A673 (cell line): Measurements from ENCODE around the gene OR4K17. TPM values are rescaled to one million over a fixed set of nuclear protein-coding genes. Genes with fewer than 3 reads are reported as not detected.
A peak's percentile ranks its signal among the peaks of the same experiment; 100 is the strongest.

Experiments used
- BruUV-seq: library from RNA; stranded (reverse); fragments of 400-500 nt; replicated peaks from 2 replicates; lab custom pipeline; 2021; lab: Mats Ljungman, UMichigan
- CTCF ChIA-PET: fragments of 300-600 bp; sonication (Branson Sonifier 250); formaldehyde crosslinking; loops from one replicate; lab custom pipeline; 2022; ENCODE audit warnings: antibody characterized with exemption; lab: Charles Lee
- POLR2A ChIA-PET: fragments of 300-600 bp; sonication (Branson Sonifier 250); formaldehyde crosslinking; loops from one replicate; lab custom pipeline; 2022; ENCODE audit warnings: antibody characterized with exemption; ENCODE audit not compliant: low non-redundant PET; lab: Charles Lee
- DNase-seq: peaks from one replicate; pipeline ENCODE4 v3.0.0-alpha.2; 2015; ENCODE audit warnings: low spot score
- H3K27ac ChIP-seq: fragments of 200-600 bp; sonication (generic); 2 replicates; pipeline ENCODE4 v1.5.1; 2016; ENCODE audit warnings: mixed run types, low read depth, mild to moderate bottlenecking, mixed read lengths, antibody characterized with exemption, low read length; ENCODE audit not compliant: poor library complexity, severe bottlenecking
- H3K27me3 ChIP-seq: fragments of 200-600 bp; sonication (generic); replicated peaks from 2 replicates; pipeline ENCODE4 v1.6.1; 2017; ENCODE audit warnings: mixed run types, low read depth, mild to moderate bottlenecking, mixed read lengths, antibody characterized with exemption, low read length; ENCODE audit not compliant: insufficient read depth, poor library complexity
- H3K36me3 ChIP-seq: fragments of 200-600 bp; sonication (generic); 2 replicates; pipeline ENCODE4 v1.6.1; 2016; ENCODE audit warnings: mixed run types, mild to moderate bottlenecking, mixed read lengths, antibody characterized with exemption, low read length; ENCODE audit not compliant: insufficient read depth, poor library complexity, severe bottlenecking
- H3K4me1 ChIP-seq: fragments of 200-600 bp; sonication (generic); 2 replicates; pipeline ENCODE4 v1.6.1; 2017; ENCODE audit warnings: mixed run types, mild to moderate bottlenecking, mixed read lengths, antibody characterized with exemption, low read length; ENCODE audit not compliant: insufficient read depth, poor library complexity, severe bottlenecking
- H3K4me3 ChIP-seq: fragments of 200-600 bp; sonication (generic); 2 replicates; pipeline ENCODE4 v1.5.1; 2016; ENCODE audit warnings: low read depth, mixed run types, mild to moderate bottlenecking, mixed read lengths, low read length; ENCODE audit not compliant: poor library complexity, severe bottlenecking
- H3K9me3 ChIP-seq: fragments of 200-600 bp; sonication (generic); 2 replicates; pipeline ENCODE4 v1.6.1; 2016; ENCODE audit warnings: mixed run types, low read depth, mild to moderate bottlenecking, mixed read lengths, antibody characterized with exemption, low read length; ENCODE audit not compliant: poor library complexity, severe bottlenecking
- CTCF ChIP-seq: fragments of 300-800, 200-600 bp; sonication (generic); conservative IDR thresholded peaks from 2 replicates; pipeline ENCODE4 v1.5.1; 2017; ENCODE audit warnings: low read depth, mild to moderate bottlenecking, antibody characterized with exemption, low read length, moderate library complexity, mixed read lengths
- EZH2 ChIP-seq: fragments of 200-600 bp; sonication (generic); IDR thresholded peaks from 2 replicates; pipeline ENCODE4 v1.6.1; 2017; ENCODE audit warnings: borderline replicate concordance, low read depth, mild to moderate bottlenecking, mixed read lengths, antibody characterized with exemption, low read length; ENCODE audit not compliant: poor library complexity, severe bottlenecking
- intact Hi-C: fragments of 100-400 bp; cut with micrococcal nuclease; formaldehyde crosslinking; loops from one replicate; pipeline ENCODE4 v1.10.0; 2022; ENCODE audit not compliant: unreplicated experiment
- total RNA-seq: library from RNA; stranded (reverse); gene quantifications from 2 replicates; pipeline ENCODE4 v1.2.3, GENCODE V29; 2021

The OR4K17 gene
- total RNA-seq, 1 experiment from 2014 or later = not detected

- CTCF ChIA-PET = no interaction called here
- Histone ChIP-seq H3K9me3 (no peaks in the 10 kb centered on the region), H3K27me3 (peaks cover 10% of the 10 kb centered on the region), H3K36me3 (no peaks in the 10 kb centered on the region), H3K27ac (no peak within 1 kb of the TSS), H3K4me3 (no peak within 1 kb of the TSS), H3K4me1 (no peaks in the 10 kb centered on the region)
- no peak for DNase-seq
- intact Hi-C loops = no loop called here
- POLR2A ChIA-PET = no interaction called here
- no TSS peak for BruUV-seq
- TF ChIP-seq CTCF = no peak
Observed at GRCh38 chr14:20138520-20138919, 28.0 kb downstream of the OR4K17 start, which contains the start of gene OR4N5. OR4N5 (plus strand) TSS chr14:20138820; CDS start chr14:20143736, 4,916 bp downstream.

- H3K4me1 ChIP-seq = no peaks in the 10 kb centered on the region
- ChIA-PET CTCF (no interaction called here), POLR2A (no interaction called here)
- no peak overlapping the region for H3K27ac ChIP-seq
- intact Hi-C loops = no loop called here
- BruUV-seq = no TSS peak
- H3K36me3 ChIP-seq = no peaks in the 10 kb centered on the region
- H3K9me3 ChIP-seq = no peaks in the 10 kb centered on the region
- peak; percentile 1 for DNase-seq
- TF ChIP-seq CTCF (peak; percentile 23; the same call in 1 of the 2 replicates), EZH2 (no peak)
- H3K4me3 ChIP-seq = no peak overlapping the region
- peaks cover 9% of the 10 kb centered on the region for H3K27me3 ChIP-seq
Observed at GRCh38 chr14:20143911-20144310, 33.4 kb downstream of the OR4K17 start.

- H3K4me3 ChIP-seq = no peak overlapping the region
- no TSS peak for BruUV-seq
- ChIA-PET POLR2A (no interaction called here), CTCF (no interaction called here)
- no peaks in the 10 kb centered on the region for H3K9me3 ChIP-seq
- no peaks in the 10 kb centered on the region for H3K36me3 ChIP-seq
- no peaks in the 10 kb centered on the region for H3K4me1 ChIP-seq
- peaks cover 4% of the 10 kb centered on the region for H3K27me3 ChIP-seq
- TF ChIP-seq CTCF (no peak), EZH2 (no peak)
- no peak for DNase-seq
- intact Hi-C loops = no loop called here
- H3K27ac ChIP-seq = no peak overlapping the region
Observed at GRCh38 chr14:20144820-20145219, 34.3 kb downstream of the OR4K17 start.
